Caco-2 (cell line): ENCODE measurements around the gene TMPRSS3. TPM values are rescaled to one million over a fixed set of nuclear protein-coding genes. Genes with fewer than 3 reads are reported as not detected.
A peak's percentile ranks its signal among the peaks of the same experiment; 100 is the strongest.

Experiments used
- BruUV-seq: library from RNA; stranded (reverse); fragments of 400-500 nt; replicated peaks from 2 replicates; lab custom pipeline; 2021; lab: Mats Ljungman, UMichigan
- CTCF ChIA-PET: fragments of 300-600 bp; sonication (Branson Sonifier 250); formaldehyde crosslinking; loops from one replicate; lab custom pipeline; 2022; ENCODE audit warnings: antibody characterized with exemption; lab: Charles Lee
- POLR2A ChIA-PET: fragments of 300-600 bp; sonication (Branson Sonifier 250); formaldehyde crosslinking; loops from one replicate; lab custom pipeline; 2022; ENCODE audit warnings: antibody characterized with exemption; lab: Charles Lee
- DNase-seq, 2 experiments: peaks; one replicate each; pipeline versions ENCODE4 v3.0.0 to v3.0.0-alpha.2; 2020 to 2022
- H3K27me3 ChIP-seq: replicated peaks from 2 replicates; pipeline ENCODE4 v1.6.0; 2011; ENCODE audit warnings: low read length; ENCODE audit not compliant: control insufficient read depth, insufficient read depth
- H3K36me3 ChIP-seq: 2 replicates; pipeline ENCODE4 v1.5.1; 2011; ENCODE audit warnings: low read length; ENCODE audit not compliant: control insufficient read depth, insufficient read depth
- H3K4me1 ChIP-seq: fragments of 250-450 bp; sonication (Bioruptor Pico); 2 replicates; pipeline ENCODE4 v1.5.1; 2020; ENCODE audit warnings: mild to moderate bottlenecking
- H3K4me3 ChIP-seq: 2 replicates; pipeline ENCODE4 v1.5.1; 2011; ENCODE audit warnings: low read depth, mild to moderate bottlenecking, control low read depth, low read length
- H3K9me3 ChIP-seq: fragments of 250-450 bp; sonication (Bioruptor Pico); 2 replicates; pipeline ENCODE4 v1.5.1; 2020; ENCODE audit warnings: mild to moderate bottlenecking, moderate library complexity
- H3K27ac Mint-ChIP-seq: one replicate; pipeline ENCODE4 v1.8.0; 2022; ENCODE audit warnings: mixed read lengths; ENCODE audit not compliant: unreplicated experiment
- H3K27me3 Mint-ChIP-seq: one replicate; pipeline ENCODE4 v1.8.0; 2022; ENCODE audit warnings: mixed read lengths; ENCODE audit not compliant: insufficient read depth, unreplicated experiment
- H3K36me3 Mint-ChIP-seq: one replicate; pipeline ENCODE4 v1.8.0; 2022; ENCODE audit warnings: mild to moderate bottlenecking, mixed read lengths; ENCODE audit not compliant: insufficient read depth, unreplicated experiment
- H3K4me1 Mint-ChIP-seq: one replicate; pipeline ENCODE4 v1.8.0; 2022; ENCODE audit warnings: low read depth, mixed read lengths; ENCODE audit not compliant: unreplicated experiment
- H3K4me3 Mint-ChIP-seq: one replicate; pipeline ENCODE4 v1.8.0; 2022; ENCODE audit warnings: mild to moderate bottlenecking, moderate library complexity, mixed read lengths; ENCODE audit not compliant: unreplicated experiment
- H3K9me3 Mint-ChIP-seq: one replicate; pipeline ENCODE4 v1.8.0; 2022; ENCODE audit warnings: mixed read lengths; ENCODE audit not compliant: unreplicated experiment
- intact Hi-C: fragments of 100-400 bp; cut with micrococcal nuclease; formaldehyde crosslinking; loops from one replicate; pipeline ENCODE4 v1.10.0; 2022; ENCODE audit not compliant: unreplicated experiment
- total RNA-seq: library from RNA; stranded (reverse); gene quantifications from 2 replicates; pipeline ENCODE4 v1.2.3, GENCODE V29; 2022
- TF ChIP-seq, protein P1 (sequence below), 2 experiments: fragments of 200-600 bp in 1 of 2; IDR thresholded peaks; 1 replicate in 1 of 2; 2 replicates in 1 of 2; pipeline versions ENCODE4 v1.5.1 to v1.8.0; 2011 to 2022; ENCODE audit warnings: antibody characterized with exemption in 1 of 2, control low read depth in 1 of 2, inconsistent platforms in 1 of 2, low read depth in 1 of 2, low read length in 1 of 2, mild to moderate bottlenecking in 1 of 2, moderate library complexity in 1 of 2; ENCODE audit not compliant: insufficient read depth in 1 of 2, severe bottlenecking in 1 of 2, unreplicated experiment in 1 of 2

TMPRSS3 gene
- total RNA-seq, 1 experiment from 2014 or later, result not detected

- no peaks in the 10 kb centered on the region for H3K9me3 ChIP-seq
- no peak overlapping the region for H3K4me3 ChIP-seq
- Mint-ChIP-seq H3K9me3 (no peaks in the 10 kb centered on the region), H3K4me3 (no peak overlapping the region), H3K36me3 (peaks cover 4% of the 10 kb centered on the region), H3K27me3 (no peaks in the 10 kb centered on the region), H3K4me1 (peaks cover 35% of the 10 kb centered on the region), H3K27ac (peak overlapping the region; percentile 54)
- no TSS peak for BruUV-seq
- ChIA-PET POLR2A (no interaction called here), CTCF (no interaction called here)
- DNase-seq, result peak in 1 of 2 experiments; percentile 1
- H3K36me3 ChIP-seq, result no peaks in the 10 kb centered on the region
- intact Hi-C loops, result no loop called here
- no peaks in the 10 kb centered on the region for H3K27me3 ChIP-seq
- peaks cover 18% of the 10 kb centered on the region for H3K4me1 ChIP-seq
- TF ChIP-seq, protein P1, sequence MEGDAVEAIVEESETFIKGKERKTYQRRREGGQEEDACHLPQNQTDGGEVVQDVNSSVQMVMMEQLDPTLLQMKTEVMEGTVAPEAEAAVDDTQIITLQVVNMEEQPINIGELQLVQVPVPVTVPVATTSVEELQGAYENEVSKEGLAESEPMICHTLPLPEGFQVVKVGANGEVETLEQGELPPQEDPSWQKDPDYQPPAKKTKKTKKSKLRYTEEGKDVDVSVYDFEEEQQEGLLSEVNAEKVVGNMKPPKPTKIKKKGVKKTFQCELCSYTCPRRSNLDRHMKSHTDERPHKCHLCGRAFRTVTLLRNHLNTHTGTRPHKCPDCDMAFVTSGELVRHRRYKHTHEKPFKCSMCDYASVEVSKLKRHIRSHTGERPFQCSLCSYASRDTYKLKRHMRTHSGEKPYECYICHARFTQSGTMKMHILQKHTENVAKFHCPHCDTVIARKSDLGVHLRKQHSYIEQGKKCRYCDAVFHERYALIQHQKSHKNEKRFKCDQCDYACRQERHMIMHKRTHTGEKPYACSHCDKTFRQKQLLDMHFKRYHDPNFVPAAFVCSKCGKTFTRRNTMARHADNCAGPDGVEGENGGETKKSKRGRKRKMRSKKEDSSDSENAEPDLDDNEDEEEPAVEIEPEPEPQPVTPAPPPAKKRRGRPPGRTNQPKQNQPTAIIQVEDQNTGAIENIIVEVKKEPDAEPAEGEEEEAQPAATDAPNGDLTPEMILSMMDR (IDR thresholded peaks at IDR 0.05; ENCODE audit: insufficient read depth in 1 of 2, low read depth in 1 of 2, low read length in 1 of 2, severe bottlenecking in 1 of 2, unreplicated experiment in 1 of 2), result no peak
Observed at GRCh38 chr21:42390193-42390592, 5.7 kb downstream of the TMPRSS3 start.

- H3K27me3 Mint-ChIP-seq, result no peaks in the 10 kb centered on the region
- peaks cover 40% of the 10 kb centered on the region for H3K4me1 Mint-ChIP-seq
- intact Hi-C loops, result no loop called here
- Histone ChIP-seq H3K9me3 (no peaks in the 10 kb centered on the region), H3K4me3 (no peak overlapping the region), H3K36me3 (no peaks in the 10 kb centered on the region), H3K27me3 (no peaks in the 10 kb centered on the region), H3K4me1 (peaks cover 18% of the 10 kb centered on the region)
- no peak overlapping the region for H3K27ac Mint-ChIP-seq
- ChIA-PET POLR2A (no interaction called here), CTCF (no interaction called here)
- TF ChIP-seq, protein P1 (IDR thresholded peaks at IDR 0.05; ENCODE audit: insufficient read depth in 1 of 2, low read depth in 1 of 2, low read length in 1 of 2, severe bottlenecking in 1 of 2, unreplicated experiment in 1 of 2), result no peak
- no peak overlapping the region for H3K4me3 Mint-ChIP-seq
- peaks cover 4% of the 10 kb centered on the region for H3K36me3 Mint-ChIP-seq
- peak in 1 of 2 experiments; percentile 51 for DNase-seq
- no TSS peak for BruUV-seq
- no peaks in the 10 kb centered on the region for H3K9me3 Mint-ChIP-seq
Observed at GRCh38 chr21:42389449-42389835, 6.4 kb downstream of the TMPRSS3 start.

DNA sequence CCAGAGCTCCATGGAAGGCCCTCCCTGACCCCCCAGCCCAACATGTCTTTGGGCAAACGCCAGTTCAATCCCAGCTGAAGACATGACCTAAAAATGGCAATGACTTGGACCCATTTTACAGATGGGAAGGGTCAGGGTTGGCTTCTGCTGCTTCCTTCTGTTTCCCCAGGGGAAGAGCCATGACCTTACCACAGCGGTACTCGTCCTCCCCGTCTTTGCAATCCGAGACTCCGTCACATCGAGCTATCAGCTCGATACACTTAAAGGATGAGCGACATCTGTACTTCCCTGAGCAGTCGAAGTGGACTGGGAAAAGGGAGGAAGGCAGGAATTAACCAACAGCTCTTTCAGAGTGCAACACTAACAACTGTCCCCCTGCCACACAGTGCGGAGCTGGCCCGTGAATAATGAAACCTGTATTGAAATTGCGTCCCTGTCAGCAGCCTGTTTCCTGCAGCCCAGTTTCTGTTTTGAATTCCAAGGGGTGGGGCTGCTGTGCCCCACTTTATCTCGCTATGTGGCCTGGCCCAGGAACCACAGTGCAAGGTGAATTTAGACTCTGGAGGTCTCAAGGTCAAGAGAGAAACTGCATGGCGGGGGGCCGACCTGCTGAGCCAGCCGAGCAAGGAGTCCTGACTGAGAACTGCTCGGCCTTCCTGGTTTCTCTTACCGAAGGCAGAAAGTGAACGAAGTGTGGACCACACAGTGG is 7.0 kb downstream of the TMPRSS3 start:
- ChIA-PET CTCF (no interaction called here), POLR2A (no interaction called here)
- no peaks in the 10 kb centered on the region for H3K36me3 ChIP-seq
- no peak overlapping the region for H3K4me3 ChIP-seq
- TF ChIP-seq, protein P1 (IDR thresholded peaks at IDR 0.05; ENCODE audit: insufficient read depth in 1 of 2, low read depth in 1 of 2, low read length in 1 of 2, severe bottlenecking in 1 of 2, unreplicated experiment in 1 of 2), result no peak
- no peak overlapping the region for H3K27ac Mint-ChIP-seq
- no peak overlapping the region for H3K4me3 Mint-ChIP-seq
- H3K27me3 Mint-ChIP-seq, result no peaks in the 10 kb centered on the region
- no peaks in the 10 kb centered on the region for H3K9me3 Mint-ChIP-seq
- no peaks in the 10 kb centered on the region for H3K27me3 ChIP-seq
- DNase-seq, result peak in 1 of 2 experiments; percentile 51
- H3K9me3 ChIP-seq, result no peaks in the 10 kb centered on the region
- peaks cover 18% of the 10 kb centered on the region for H3K4me1 ChIP-seq
- peaks cover 4% of the 10 kb centered on the region for H3K36me3 Mint-ChIP-seq
- no TSS peak for BruUV-seq
- intact Hi-C loops, result no loop called here
- peaks cover 40% of the 10 kb centered on the region for H3K4me1 Mint-ChIP-seq
